GM10248 (cell line): ENCODE measurements around the gene PKD1L1.

Source experiments
- CTCF ChIA-PET: fragments of 300-600 bp; sonication (Branson Sonifier 250); formaldehyde crosslinking; extraction: SDS; loops from one replicate; lab custom pipeline; 2021; ENCODE audit warnings: antibody characterized with exemption; lab: Yijun Ruan, JAX
- POLR2A ChIA-PET: fragments of 350-650 bp; sonication (Branson Sonifier 250); formaldehyde crosslinking; extraction: SDS; loops from one replicate; lab custom pipeline; 2020; ENCODE audit warnings: antibody characterized with exemption; lab: Yijun Ruan, JAX
- DNase-seq: peaks from one replicate; pipeline ENCODE4 v3.0.0; 2012; ENCODE audit errors: extremely low spot score
- CTCF ChIP-seq: IDR thresholded peaks from 2 replicates; pipeline ENCODE4 v1.5.1; 2012; ENCODE audit warnings: mild to moderate bottlenecking, low read depth; ENCODE audit errors: extremely low read depth, missing control alignments, control extremely low read depth

The PKD1L1 gene

GRCh38 chr7:47866120-47866519, 82.1 kb downstream of the PKD1L1 start:
- ChIA-PET POLR2A (no interaction called here), CTCF (no interaction called here)
- DNase-seq: no peak

GRCh38 chr7:47852330-47853245, 95.7 kb downstream of the PKD1L1 start:
- CTCF ChIA-PET: interaction anchor here (1.0 to 1.9 kb wide), 9 partner anchors 10 to 258 kb away, joined by 3 to 10 read pairs (median 4); no protein-coding TSS in a partner anchor
- DNase-seq: peak; percentile 50
- peak; percentile 49 for TF ChIP-seq CTCF
- POLR2A ChIA-PET: interaction anchor here (0.5 kb wide), 1 partner anchor 40 kb away, joined by 8 read pairs; no protein-coding TSS in a partner anchor

More at GRCh38 chr7:47866120-47866519, 82.1 kb downstream of the PKD1L1 start:
- no peak for TF ChIP-seq CTCF

- POLR2A ChIA-PET: no interaction called here
Observed at GRCh38 chr7:47847207-47847606, 101.1 kb downstream of the PKD1L1 start.

GRCh38 chr7:47846138-47846836, 102.0 kb downstream of the PKD1L1 start:
- no peak for TF ChIP-seq CTCF
- CTCF ChIA-PET: interaction anchor here (1.2 to 1.5 kb wide), 2 partner anchors 28 to 580 kb away, joined by 3 to 5 read pairs; no protein-coding TSS in a partner anchor
- POLR2A ChIA-PET: no interaction called here
- DNase-seq: no peak

More at GRCh38 chr7:47847207-47847606, 101.1 kb downstream of the PKD1L1 start:
- DNase-seq: no peak
- CTCF ChIA-PET: interaction anchor here (1.5 kb wide), 1 partner anchor 581 kb away, joined by 5 read pairs; no protein-coding TSS in a partner anchor
- no peak for TF ChIP-seq CTCF

- no peak for TF ChIP-seq CTCF
- CTCF ChIA-PET: interaction anchor here (1.4 kb wide), 1 partner anchor 311 kb away, joined by 3 read pairs; no protein-coding TSS in a partner anchor
- POLR2A ChIA-PET: no interaction called here
- DNase-seq: no peak
Observed at GRCh38 chr7:47844311-47844710, 104.0 kb downstream of the PKD1L1 start.

GRCh38 chr7:47843291-47843690, 105.0 kb downstream of the PKD1L1 start:
- POLR2A ChIA-PET: no interaction called here
- DNase-seq: no peak
- CTCF ChIA-PET: interaction anchor here (1.4 to 1.5 kb wide), 2 partner anchors 8 to 312 kb away, joined by 3 to 9 read pairs; no protein-coding TSS in a partner anchor
- no peak for TF ChIP-seq CTCF
